Ramos (cell line): ENCODE measurements around the gene SDF2L1.
"Not testable (repeated sequence)": the region's sequence is repeated elsewhere in the genome, so short reads cannot be mapped to it uniquely, and the experiment has no call there.

ENCODE experiments used
- in situ Hi-C: fragments of 300-500 bp; cut with MboI; formaldehyde crosslinking; loops from one replicate; pipeline ENCODE4 v1.14.3; 2022; ENCODE audit warnings: low sequenced_read_pairs; ENCODE audit not compliant: unreplicated experiment

The SDF2L1 gene

GRCh38 chr22:21657360-21658032 lies 15.4 kb downstream of the SDF2L1 start:
- in situ Hi-C loops = no loop called here

GRCh38 chr22:21659864-21660525 lies 17.9 kb downstream of the SDF2L1 start:
- in situ Hi-C loops = no loop called here

- in situ Hi-C loops = no loop called here
Measured at GRCh38 chr22:21660904-21661303, 18.8 kb downstream of the SDF2L1 start.

GRCh38 chr22:21661991-21662390 lies 19.9 kb downstream of the SDF2L1 start:
- in situ Hi-C loops = no loop called here

- in situ Hi-C loops = no loop called here
Measured at GRCh38 chr22:21663738-21664137, 21.6 kb downstream of the SDF2L1 start.

GRCh38 chr22:21665047-21665851 lies 23.1 kb downstream of the SDF2L1 start:
- in situ Hi-C loops = no loop called here

GRCh38 chr22:21666786-21667185 lies 24.7 kb downstream of the SDF2L1 start:
- in situ Hi-C loops = no loop called here

GRCh38 chr22:21669026-21669425 lies 26.9 kb downstream of the SDF2L1 start:
- in situ Hi-C loops = no loop called here

GRCh38 chr22:21672107-21672629 lies 30.1 kb downstream of the SDF2L1 start:
- in situ Hi-C loops = no loop called here

- in situ Hi-C loops = no loop called here
Measured at GRCh38 chr22:21673534-21674321, 31.6 kb downstream of the SDF2L1 start.

- in situ Hi-C loops = no loop called here
Measured at GRCh38 chr22:21674638-21675245, 32.6 kb downstream of the SDF2L1 start.

GRCh38 chr22:21677606-21678443 lies 35.7 kb downstream of the SDF2L1 start:
- in situ Hi-C loops = no loop called here

GRCh38 chr22:21678842-21679241 lies 36.7 kb downstream of the SDF2L1 start:
- in situ Hi-C loops = not testable (repeated sequence)

GRCh38 chr22:21679383-21679782 lies 37.3 kb downstream of the SDF2L1 start:
- in situ Hi-C loops = no loop called here

- in situ Hi-C loops = no loop called here
Measured at GRCh38 chr22:21680830-21681565, 38.9 kb downstream of the SDF2L1 start.

GRCh38 chr22:21681566-21682370 lies 39.7 kb downstream of the SDF2L1 start:
- in situ Hi-C loops = no loop called here

GRCh38 chr22:21682385-21683175 lies 40.5 kb downstream of the SDF2L1 start:
- in situ Hi-C loops = no loop called here
